GM21367 (cell line): Measurements from ENCODE around the gene SMAP2.
"Not testable (repeated sequence)": the region's sequence is repeated elsewhere in the genome, so short reads cannot be mapped to it uniquely, and the experiment has no call there.

Experiments
- ATAC-seq: cut with Tn5 transposase; IDR thresholded peaks from one replicate; pipeline ENCODE4 v1.9.1; 2021; ENCODE audit not compliant: unreplicated experiment

SMAP2 gene

DNA sequence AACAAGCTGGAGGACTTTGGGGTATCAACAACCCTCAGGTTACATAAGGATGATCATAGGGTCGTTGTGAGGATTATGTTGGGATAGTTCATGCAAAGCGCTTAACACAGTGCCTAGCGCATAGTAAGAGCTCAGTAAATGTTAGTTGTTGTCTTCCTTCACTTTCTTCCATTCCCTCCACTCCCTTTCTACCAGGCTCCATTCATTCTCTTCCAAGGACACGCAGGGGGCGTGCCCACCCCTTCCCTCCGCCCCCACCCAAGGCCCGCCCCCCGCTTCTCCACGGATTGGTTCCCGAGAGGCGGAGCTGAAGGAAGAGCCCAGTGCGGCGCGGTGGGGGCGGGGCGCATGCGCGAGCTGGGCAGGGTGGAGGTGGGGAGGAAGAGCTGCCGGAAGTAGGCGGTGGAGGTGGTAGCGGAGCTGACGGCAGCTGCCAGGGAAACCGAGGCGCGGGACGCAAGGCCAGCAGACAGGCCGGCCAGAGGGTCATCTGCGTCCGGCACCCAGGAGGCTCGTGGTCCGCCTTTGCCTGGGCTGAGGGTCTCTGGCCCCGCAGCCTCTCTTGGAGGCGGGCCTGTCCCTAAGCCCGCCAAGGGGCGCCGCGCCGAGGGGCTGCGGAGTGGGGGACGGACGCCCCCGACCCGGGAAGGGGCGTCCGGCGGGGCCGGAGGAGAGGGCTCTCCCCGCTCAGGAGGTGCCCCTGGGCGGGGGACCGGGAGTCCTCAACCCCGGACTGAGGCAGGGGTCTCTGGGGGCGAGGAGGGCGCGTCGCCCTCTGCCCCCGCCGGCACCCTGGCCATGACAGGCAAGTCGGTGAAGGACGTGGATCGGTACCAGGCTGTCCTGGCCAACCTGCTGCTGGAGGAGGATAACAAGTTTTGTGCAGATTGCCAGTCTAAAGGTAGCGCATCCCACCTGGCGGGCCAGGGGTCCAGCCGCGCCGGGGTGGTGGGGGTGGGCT lies at the start of gene SMAP2:
TSS of gene SMAP2 (plus strand) at position 405 of the 961 bp plus-strand sequence. CDS start at position 799, 394 bp downstream.
- peak; percentile 76 for ATAC-seq

GRCh38 chr1:40331403-40331802 lies 42.1 kb upstream of the SMAP2 start:
- ATAC-seq, result not testable (repeated sequence)

GRCh38 chr1:40332695-40333094 lies 40.8 kb upstream of the SMAP2 start:
- no peak for ATAC-seq

GRCh38 chr1:40337443-40337842 lies 36.1 kb upstream of the SMAP2 start:
- no peak for ATAC-seq

DNA sequence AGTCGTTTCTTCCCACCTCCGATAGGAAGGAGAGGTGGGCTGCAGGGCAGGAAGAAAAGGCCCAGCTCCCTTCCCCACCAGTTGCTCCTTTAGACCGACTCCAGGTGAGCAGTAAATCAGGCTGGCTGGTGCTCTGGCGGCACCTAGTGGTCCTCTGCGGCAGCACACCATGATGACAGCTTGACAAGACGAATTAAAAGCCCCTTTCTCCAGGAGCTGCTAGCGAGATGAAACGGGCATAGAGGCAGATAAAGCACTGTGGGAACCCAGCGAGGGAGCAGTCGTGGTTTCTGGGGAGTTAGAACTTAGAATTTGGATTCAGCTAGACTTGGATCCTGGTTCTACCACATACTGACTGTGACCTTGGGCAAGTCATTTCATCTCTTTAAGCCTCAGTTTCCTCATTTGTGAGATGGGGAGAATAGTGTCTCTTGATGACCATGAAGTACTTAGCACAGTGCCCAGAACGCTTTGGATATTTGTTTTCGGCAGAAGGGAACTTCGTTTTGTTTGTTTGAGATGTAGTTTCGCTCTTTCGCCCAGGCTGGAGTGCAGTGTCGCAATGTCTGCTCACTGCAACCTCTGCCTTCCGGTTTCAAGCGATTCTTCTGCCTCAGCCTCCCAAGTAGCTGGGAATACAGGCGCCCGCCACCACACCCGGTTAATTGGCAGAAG lies 34.6 kb upstream of the SMAP2 start:
- no peak for ATAC-seq

DNA sequence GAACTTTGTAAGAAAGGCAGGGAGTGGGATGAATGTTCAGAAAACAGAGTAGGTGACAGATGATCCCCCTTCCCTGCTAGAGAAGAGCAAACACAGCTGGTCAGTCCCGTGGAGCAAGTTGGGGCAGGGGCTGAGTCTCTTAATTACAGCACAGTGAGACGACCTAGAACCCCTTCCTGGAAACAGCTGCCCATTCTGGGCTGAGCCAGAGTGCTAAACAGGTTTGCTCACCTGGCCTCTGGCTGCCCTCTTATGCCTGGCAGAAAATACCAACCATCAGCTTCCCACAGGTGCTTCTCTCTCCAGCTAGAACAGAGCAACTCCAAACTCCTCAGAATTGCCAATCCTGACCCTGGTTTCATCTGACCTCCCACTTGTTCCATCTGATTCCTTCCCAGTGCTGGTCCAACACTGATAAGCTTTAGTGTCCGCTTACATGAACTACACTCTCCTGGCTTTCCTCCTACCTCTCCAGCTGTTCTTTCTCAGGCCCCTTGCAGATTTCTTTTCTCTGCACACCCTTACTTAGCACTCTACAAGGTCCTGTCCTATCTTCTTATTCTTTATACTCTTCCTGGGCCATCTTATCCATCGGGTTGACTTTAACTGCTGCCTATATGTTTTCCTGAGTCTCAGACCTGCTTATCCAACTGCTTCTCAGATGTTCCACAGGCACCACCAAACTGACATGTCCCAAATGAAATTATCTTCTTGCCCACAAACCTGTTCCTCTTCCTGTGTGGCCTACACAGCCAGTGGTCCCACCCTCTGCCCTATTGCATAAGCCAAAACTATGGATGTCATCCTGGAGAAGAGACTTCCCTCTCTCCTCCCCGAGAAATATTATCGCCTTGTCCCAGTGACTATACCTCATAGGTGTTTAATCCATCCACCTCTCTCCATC lies 33.9 kb upstream of the SMAP2 start:
- ATAC-seq, result no peak

DNA sequence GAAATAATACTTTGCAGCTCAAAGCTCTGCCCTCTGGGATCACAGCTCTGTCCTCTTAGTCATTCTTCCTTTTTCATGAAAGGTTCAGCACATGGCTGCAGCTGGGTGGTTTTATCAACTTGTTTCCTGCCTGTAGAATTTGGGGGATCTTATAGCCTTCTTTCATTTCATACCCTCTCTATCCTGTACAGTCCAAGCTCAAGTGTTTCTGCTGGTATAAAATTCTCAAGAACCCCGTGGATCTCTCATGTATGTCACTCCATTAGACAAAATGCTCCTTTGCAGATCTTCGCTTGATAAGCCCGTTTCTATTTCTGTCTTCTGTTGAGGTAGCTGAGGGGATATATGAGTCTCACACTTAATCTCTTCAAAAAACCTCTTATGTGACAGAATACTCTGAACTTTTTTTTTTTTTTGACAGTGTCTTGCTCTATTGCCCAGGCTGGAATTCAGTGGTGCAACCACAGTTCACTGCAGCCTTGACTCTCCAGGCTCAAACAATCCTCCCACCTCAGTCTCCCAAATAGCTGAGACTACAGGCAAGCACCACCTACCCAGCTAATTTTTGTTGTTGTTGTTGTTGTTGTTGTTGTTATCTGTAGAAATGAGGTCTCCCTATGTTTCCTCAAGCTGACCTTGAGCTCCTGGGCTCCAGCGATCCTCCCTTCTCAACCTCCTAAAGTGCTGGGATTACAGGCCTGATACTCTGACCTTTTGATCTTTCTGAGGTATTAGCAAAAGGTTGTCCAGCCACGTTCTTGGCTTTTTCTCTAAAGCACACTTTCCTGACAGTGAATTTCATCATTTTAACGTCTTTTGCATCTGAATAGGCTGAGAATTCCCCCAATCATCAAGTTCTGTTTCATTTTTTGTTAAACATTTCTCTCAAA lies 31.8 kb upstream of the SMAP2 start:
- ATAC-seq, result no peak

DNA sequence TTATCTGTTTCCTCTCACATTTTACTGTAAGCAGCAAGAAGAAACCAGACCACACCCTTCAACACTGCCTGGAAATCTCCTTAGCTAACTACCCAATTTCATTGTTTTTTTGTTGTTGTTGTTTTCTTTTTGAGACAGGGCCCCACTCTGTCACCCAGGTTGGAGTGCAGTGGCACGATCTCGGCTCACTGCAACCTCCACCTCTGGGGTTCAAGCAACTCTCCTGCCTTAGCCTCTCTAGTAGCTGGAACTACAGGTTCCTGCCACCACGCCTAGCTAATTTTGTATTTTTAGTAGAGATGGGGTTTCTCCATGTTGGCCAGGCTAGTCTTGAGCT lies 31.2 kb upstream of the SMAP2 start:
- ATAC-seq, result not testable (repeated sequence)

DNA sequence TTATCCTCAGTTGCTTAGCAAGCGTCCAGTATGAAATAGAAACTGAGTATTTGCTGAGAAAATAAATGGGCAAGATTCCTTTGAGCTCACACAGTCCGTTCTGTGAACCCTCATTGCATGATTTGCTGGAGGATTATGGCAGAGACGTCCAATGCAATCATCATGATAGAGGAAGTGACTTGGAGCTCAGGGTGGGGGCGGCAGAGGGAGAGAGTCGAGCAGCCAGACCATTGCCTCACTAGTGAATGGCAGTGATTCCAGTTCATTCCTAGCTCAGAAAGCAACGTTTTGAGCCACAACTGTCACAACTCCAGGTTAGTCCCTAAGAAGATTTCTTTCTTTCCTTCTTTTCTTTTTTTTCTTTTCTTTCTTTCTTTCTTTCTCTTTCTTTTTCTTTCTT lies 28.9 kb upstream of the SMAP2 start:
- ATAC-seq, result no peak

DNA sequence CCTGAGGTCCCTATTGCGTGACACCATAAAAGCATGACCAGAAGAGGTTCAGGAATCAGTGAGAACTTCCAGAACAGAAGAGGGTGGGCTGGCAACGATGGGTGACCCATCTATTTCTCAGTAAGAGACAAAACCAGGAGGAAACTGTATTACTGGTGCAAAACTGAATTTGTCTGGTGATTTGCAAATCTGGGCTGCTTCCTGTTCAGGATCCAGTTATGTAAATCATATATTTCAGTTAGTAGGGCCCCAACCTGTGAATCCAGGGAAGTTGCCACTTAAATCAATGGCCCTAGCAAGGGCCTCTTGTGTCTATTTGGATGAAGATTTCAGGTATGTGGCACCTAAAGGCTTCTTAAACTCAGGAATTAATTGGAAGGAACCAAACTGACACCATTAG lies 23.1 kb upstream of the SMAP2 start:
- ATAC-seq, result no peak

GRCh38 chr1:40351124-40351523 lies 22.4 kb upstream of the SMAP2 start:
- no peak for ATAC-seq

- no peak for ATAC-seq
Measured at GRCh38 chr1:40352126-40352525, 21.4 kb upstream of the SMAP2 start.

GRCh38 chr1:40353082-40353481 lies 20.4 kb upstream of the SMAP2 start:
- ATAC-seq, result no peak

- no peak for ATAC-seq
Measured at GRCh38 chr1:40357625-40358024, 15.9 kb upstream of the SMAP2 start.

DNA sequence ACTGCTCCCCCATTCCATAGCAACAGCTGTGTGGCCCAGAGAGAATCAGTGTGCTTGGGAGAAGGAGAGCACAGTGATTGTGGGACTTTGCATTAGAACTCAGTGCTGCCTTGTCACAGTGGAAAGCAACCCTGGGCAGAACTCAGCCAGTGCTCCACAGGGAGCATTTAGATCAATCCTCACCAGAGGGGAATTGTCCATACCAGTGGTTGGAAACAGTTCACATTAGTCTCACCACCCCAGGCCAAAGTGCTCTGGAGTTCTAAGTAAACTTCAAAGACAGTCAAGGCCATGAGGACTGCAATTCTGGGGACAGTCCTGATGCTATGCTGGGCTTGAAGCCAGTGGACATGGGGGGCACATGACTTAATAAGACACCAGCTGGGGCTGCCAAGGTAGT lies 12.9 kb upstream of the SMAP2 start:
- no peak for ATAC-seq

GRCh38 chr1:40361201-40361600 lies 12.3 kb upstream of the SMAP2 start:
- ATAC-seq, result no peak

- ATAC-seq, result no peak
Measured at GRCh38 chr1:40361637-40362036, 11.9 kb upstream of the SMAP2 start.

GRCh38 chr1:40362199-40362598 lies 11.3 kb upstream of the SMAP2 start:
- ATAC-seq, result no peak

GRCh38 chr1:40362699-40363098 lies 10.8 kb upstream of the SMAP2 start:
- ATAC-seq, result no peak

DNA sequence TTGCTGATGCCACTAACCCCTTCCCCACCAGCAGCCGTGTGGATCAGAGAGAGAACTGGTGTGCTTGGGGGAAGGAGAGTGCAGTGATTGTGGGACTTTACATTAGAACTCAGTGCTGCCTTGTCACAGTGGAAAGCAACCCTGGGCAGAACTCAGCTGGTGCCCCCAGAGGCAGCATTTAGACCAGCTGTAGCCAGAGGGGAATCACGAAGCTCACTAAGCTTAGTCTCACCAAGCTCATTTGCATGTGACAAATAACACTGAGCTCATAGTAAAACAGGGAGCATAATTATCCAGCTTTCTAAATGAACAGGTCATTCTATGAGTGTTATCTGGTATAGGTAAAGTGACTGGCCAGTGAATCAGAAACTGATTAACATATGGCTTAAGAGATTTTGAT lies 9.8 kb upstream of the SMAP2 start:
- peak; percentile 77 for ATAC-seq
